Uterus (tissue), 2 donors: Measurements from ENCODE around the gene THBD.

Source experiments
- POLR2A ChIP-seq, 2 donors: fragments of 450-650 bp; IDR thresholded peaks; one replicate each; pipeline ENCODE4 v1.6.1; 2016; ENCODE audit warnings: antibody characterized with exemption in 2 of 2, mild to moderate bottlenecking in 1 of 2, moderate library complexity in 1 of 2
- TF ChIP-seq, protein P1 (sequence below), 4 experiments: fragments of 200-600 bp in 2 of 4; fragments of 450-650 bp in 2 of 4; sonication (generic) in 2 of 4; IDR thresholded peaks; one replicate each; pipeline ENCODE4 v1.5.1; 2016 to 2019; ENCODE audit warnings: antibody characterized with exemption in 4 of 4, mild to moderate bottlenecking in 2 of 4, moderate library complexity in 1 of 4

DNA sequence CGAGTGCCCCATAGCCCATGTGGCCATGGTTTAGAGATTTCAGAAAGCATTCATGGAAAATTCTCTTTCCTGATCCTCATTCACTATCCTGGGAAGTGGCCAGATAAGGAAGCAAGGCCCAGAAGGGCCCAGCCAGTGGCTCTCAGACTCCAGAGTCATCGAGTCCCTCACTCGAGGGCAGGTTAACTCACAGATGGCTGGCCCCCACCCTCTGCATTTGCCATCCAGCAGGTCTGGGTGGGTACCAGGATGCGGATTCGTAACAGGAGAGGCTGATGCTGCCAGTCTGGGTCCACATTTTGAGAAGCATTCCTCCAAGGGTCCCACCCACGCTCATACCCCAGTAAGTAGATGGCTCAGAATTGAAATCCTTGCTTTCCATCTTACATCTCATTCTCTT, 18.1 kb downstream of the THBD start:
- TF ChIP-seq, protein P1, sequence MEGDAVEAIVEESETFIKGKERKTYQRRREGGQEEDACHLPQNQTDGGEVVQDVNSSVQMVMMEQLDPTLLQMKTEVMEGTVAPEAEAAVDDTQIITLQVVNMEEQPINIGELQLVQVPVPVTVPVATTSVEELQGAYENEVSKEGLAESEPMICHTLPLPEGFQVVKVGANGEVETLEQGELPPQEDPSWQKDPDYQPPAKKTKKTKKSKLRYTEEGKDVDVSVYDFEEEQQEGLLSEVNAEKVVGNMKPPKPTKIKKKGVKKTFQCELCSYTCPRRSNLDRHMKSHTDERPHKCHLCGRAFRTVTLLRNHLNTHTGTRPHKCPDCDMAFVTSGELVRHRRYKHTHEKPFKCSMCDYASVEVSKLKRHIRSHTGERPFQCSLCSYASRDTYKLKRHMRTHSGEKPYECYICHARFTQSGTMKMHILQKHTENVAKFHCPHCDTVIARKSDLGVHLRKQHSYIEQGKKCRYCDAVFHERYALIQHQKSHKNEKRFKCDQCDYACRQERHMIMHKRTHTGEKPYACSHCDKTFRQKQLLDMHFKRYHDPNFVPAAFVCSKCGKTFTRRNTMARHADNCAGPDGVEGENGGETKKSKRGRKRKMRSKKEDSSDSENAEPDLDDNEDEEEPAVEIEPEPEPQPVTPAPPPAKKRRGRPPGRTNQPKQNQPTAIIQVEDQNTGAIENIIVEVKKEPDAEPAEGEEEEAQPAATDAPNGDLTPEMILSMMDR (IDR thresholded peaks at IDR 0.05) = no peak
- TF ChIP-seq POLR2A (IDR thresholded peaks at IDR 0.05) = no peak
